GM12865 (cell line): ENCODE measurements around the gene EIF4E2.

Source experiments
- DNase-seq: peaks from one replicate; pipeline ENCODE4 v3.0.0; 2010; ENCODE audit warnings: low read depth
- H3K4me3 ChIP-seq: 2 replicates; pipeline ENCODE4 v1.5.1; 2011; ENCODE audit warnings: mild to moderate bottlenecking, low read depth, low read length, control low read depth
- CTCF ChIP-seq: IDR thresholded peaks from 2 replicates; pipeline ENCODE4 v1.5.1; 2011; ENCODE audit warnings: low read length, control low read depth, low read depth, inconsistent platforms; ENCODE audit not compliant: insufficient read depth; ENCODE audit errors: missing control alignments

The EIF4E2 gene

GRCh38 chr2:232593982-232594381 lies 43.5 kb downstream of the EIF4E2 start:
- DNase-seq = no peak
- TF ChIP-seq CTCF = no peak
- H3K4me3 ChIP-seq = no peak overlapping the region

- no peak for TF ChIP-seq CTCF
- no peak for DNase-seq
- H3K4me3 ChIP-seq = no peak overlapping the region
These were observed 47.0 kb downstream of the EIF4E2 start for GRCh38 chr2:232597362-232598079.

GRCh38 chr2:232598293-232598692 lies 47.8 kb downstream of the EIF4E2 start:
- no peak for TF ChIP-seq CTCF
- no peak overlapping the region for H3K4me3 ChIP-seq
- no peak for DNase-seq

GRCh38 chr2:232600053-232600773 lies 49.7 kb downstream of the EIF4E2 start:
- DNase-seq = no peak
- TF ChIP-seq CTCF = no peak
- H3K4me3 ChIP-seq = no peak overlapping the region

GRCh38 chr2:232603283-232603682 lies 52.8 kb downstream of the EIF4E2 start:
- DNase-seq = no peak
- TF ChIP-seq CTCF = no peak
- H3K4me3 ChIP-seq = no peak overlapping the region

GRCh38 chr2:232604535-232604934 lies 54.0 kb downstream of the EIF4E2 start:
- no peak for TF ChIP-seq CTCF
- DNase-seq = no peak
- H3K4me3 ChIP-seq = no peak overlapping the region
